Type B pancreatic cell (in vitro differentiated cells): ENCODE results near the gene TSNAXIP1. TPM values are rescaled to one million over a fixed set of nuclear protein-coding genes. Genes with fewer than 3 reads are reported as not detected.

Source experiments
- DNase-seq: peaks from one replicate; pipeline ENCODE4 v3.0.0; 2021; ENCODE audit warnings: mixed read lengths; ENCODE audit not compliant: unreplicated experiment; ENCODE audit errors: extremely low spot score
- H3K27ac Mint-ChIP-seq: 2 replicates; pipeline ENCODE4 v1.8.0; 2021; ENCODE audit warnings: mild to moderate bottlenecking, mixed read lengths
- H3K27me3 Mint-ChIP-seq: 2 replicates; pipeline ENCODE4 v1.8.0; 2021; ENCODE audit warnings: mixed read lengths
- H3K36me3 Mint-ChIP-seq: 2 replicates; pipeline ENCODE4 v1.8.0; 2021; ENCODE audit warnings: mixed read lengths
- H3K4me1 Mint-ChIP-seq: one replicate; pipeline ENCODE4 v1.8.0; 2021; ENCODE audit warnings: mixed read lengths; ENCODE audit not compliant: unreplicated experiment
- H3K4me3 Mint-ChIP-seq: 2 replicates; pipeline ENCODE4 v1.8.0; 2021; ENCODE audit warnings: mild to moderate bottlenecking, mixed read lengths
- H3K9me3 Mint-ChIP-seq: 2 replicates; pipeline ENCODE4 v1.8.0; 2021; ENCODE audit warnings: mixed read lengths
- CTCF ChIP-seq: fragments of 200-600 bp; sonication (generic); conservative IDR thresholded peaks from 2 replicates; pipeline ENCODE4 v1.5.0; 2021; ENCODE audit warnings: antibody characterized with exemption, mild to moderate bottlenecking
- total RNA-seq: library from RNA; stranded (reverse); gene quantifications from 2 replicates; pipeline ENCODE4 v1.2.1, GENCODE V29; 2021; ENCODE audit warnings: low replicate concordance

Gene TSNAXIP1
- total RNA-seq, 1 donor from 2014 or later = 7.2 TPM

GRCh38 chr16:67872631-67873434 is 66.1 kb downstream of the TSNAXIP1 start, which contains the start of gene EDC4:
Gene EDC4, plus strand, starts transcription at chr16:67873052. Its CDS starts 210 bp downstream, at chr16:67873262.
- H3K27ac Mint-ChIP-seq = peak within 1 kb of the TSS; percentile 85
- no peaks in the 10 kb centered on the region for H3K27me3 Mint-ChIP-seq
- H3K4me1 Mint-ChIP-seq = peaks cover 20% of the 10 kb centered on the region
- peak; percentile 84 for DNase-seq
- H3K4me3 Mint-ChIP-seq = peak within 1 kb of the TSS; percentile 87
- no peaks in the 10 kb centered on the region for H3K9me3 Mint-ChIP-seq
- TF ChIP-seq CTCF = no peak
- H3K36me3 Mint-ChIP-seq = peaks cover 14% of the 10 kb centered on the region

GRCh38 chr16:67873435-67874370 is 67.0 kb downstream of the TSNAXIP1 start:
- DNase-seq = no peak
- no peak for TF ChIP-seq CTCF
- no peaks in the 10 kb centered on the region for H3K27me3 Mint-ChIP-seq
- peaks cover 14% of the 10 kb centered on the region for H3K36me3 Mint-ChIP-seq
- H3K9me3 Mint-ChIP-seq = no peaks in the 10 kb centered on the region
- peaks cover 20% of the 10 kb centered on the region for H3K4me1 Mint-ChIP-seq
- peak overlapping the region; percentile 87 for H3K4me3 Mint-ChIP-seq
- peak overlapping the region; percentile 85 for H3K27ac Mint-ChIP-seq

GRCh38 chr16:67874372-67874771 is 67.7 kb downstream of the TSNAXIP1 start:
- no peak for TF ChIP-seq CTCF
- Mint-ChIP-seq H3K27ac (peak overlapping the region; percentile 85), H3K27me3 (no peaks in the 10 kb centered on the region), H3K36me3 (peaks cover 14% of the 10 kb centered on the region), H3K4me3 (peak overlapping the region; percentile 87), H3K9me3 (no peaks in the 10 kb centered on the region), H3K4me1 (peaks cover 20% of the 10 kb centered on the region)
- no peak for DNase-seq

- TF ChIP-seq CTCF = no peak
- H3K36me3 Mint-ChIP-seq = peaks cover 7% of the 10 kb centered on the region
- no peaks in the 10 kb centered on the region for H3K27me3 Mint-ChIP-seq
- no peak overlapping the region for H3K4me3 Mint-ChIP-seq
- H3K9me3 Mint-ChIP-seq = no peaks in the 10 kb centered on the region
- H3K4me1 Mint-ChIP-seq = peaks cover 20% of the 10 kb centered on the region
- H3K27ac Mint-ChIP-seq = no peak overlapping the region
- no peak for DNase-seq
These were observed 70.4 kb downstream of the TSNAXIP1 start for GRCh38 chr16:67877064-67877463.

Other genes starting within 250 kb of the TSNAXIP1 start
- gene CTCF, start 244.4 kb upstream of the TSNAXIP1 start, total RNA-seq = 48.4 and 57.8 TPM in 2 replicates
- 2.8 and 3.4 TPM in 2 replicates for gene CARMIL2, start 161.7 kb upstream of the TSNAXIP1 start, total RNA-seq
- gene ACD, start 146.6 kb upstream of the TSNAXIP1 start, total RNA-seq = 19.9 and 31.6 TPM in 2 replicates
- gene PARD6A, start 145.9 kb upstream of the TSNAXIP1 start, total RNA-seq = 4.7 and 6.5 TPM in 2 replicates
- gene ENKD1, start 140.1 kb upstream of the TSNAXIP1 start, total RNA-seq = 12.2 and 18.8 TPM in 2 replicates
- 1.5 and 2.8 TPM in 2 replicates for gene C16orf86, start 140.1 kb upstream of the TSNAXIP1 start, total RNA-seq
- gene GFOD2, start 87.6 kb upstream of the TSNAXIP1 start, total RNA-seq = 31.7 and 34.3 TPM in 2 replicates
- gene RANBP10, start 329 bp upstream of the TSNAXIP1 start, total RNA-seq = 27.3 and 27.5 TPM in 2 replicates
- gene THAP11, start 35.4 kb downstream of the TSNAXIP1 start, total RNA-seq = 25.5 and 35.1 TPM in 2 replicates
- 144 and 149 TPM in 2 replicates for gene NUTF2, start 40.0 kb downstream of the TSNAXIP1 start, total RNA-seq
- 67.6 and 74.2 TPM in 2 replicates for gene CENPT, start 40.8 kb downstream of the TSNAXIP1 start, total RNA-seq
- 77.5 and 81.1 TPM in 2 replicates for gene EDC4, start 66.2 kb downstream of the TSNAXIP1 start, total RNA-seq
- gene NRN1L, start 78.0 kb downstream of the TSNAXIP1 start, total RNA-seq = 0.80 and 1.1 TPM in 2 replicates
- 39.2 and 41.5 TPM in 2 replicates for gene PSKH1, start 86.4 kb downstream of the TSNAXIP1 start, total RNA-seq
- gene CTRL, start 125.0 kb downstream of the TSNAXIP1 start, total RNA-seq = 0.59 and 1.4 TPM in 2 replicates
- 51.9 and 68.8 TPM in 2 replicates for gene PSMB10, start 130.0 kb downstream of the TSNAXIP1 start, total RNA-seq
- 20.2 and 26.1 TPM in 2 replicates for gene LCAT, start 137.2 kb downstream of the TSNAXIP1 start, total RNA-seq
- gene SLC12A4, start 161.7 kb downstream of the TSNAXIP1 start, total RNA-seq = 48.1 and 68.8 TPM in 2 replicates
- not detected in 2 replicates for gene DPEP3, start 173.6 kb downstream of the TSNAXIP1 start, total RNA-seq
- not detected in 2 replicates for gene DPEP2, start 192.6 kb downstream of the TSNAXIP1 start, total RNA-seq
- gene DPEP2NB, start 209.0 kb downstream of the TSNAXIP1 start, total RNA-seq = not detected in 2 replicates
- 14.7 and 15.2 TPM in 2 replicates for gene DDX28, start 216.3 kb downstream of the TSNAXIP1 start, total RNA-seq
- gene DUS2, start 216.4 kb downstream of the TSNAXIP1 start, total RNA-seq = 21.7 and 24.1 TPM in 2 replicates